HK-2 (cell line): ENCODE results near the gene SH3RF1.

Experiments
- DNase-seq: peaks from one replicate; pipeline ENCODE4 v3.0.0-alpha.2; 2018; ENCODE audit not compliant: unreplicated experiment

Gene SH3RF1

GRCh38 chr4:169275180-169275579, 4.4 kb upstream of the SH3RF1 start:
- no peak for DNase-seq

- DNase-seq = no peak
Observed at GRCh38 chr4:169274033-169274432, 3.3 kb upstream of the SH3RF1 start.

- no peak for DNase-seq
Observed at GRCh38 chr4:169272265-169272886, 1.6 kb upstream of the SH3RF1 start.

GRCh38 chr4:169271692-169272007, 894 bp upstream of the SH3RF1 start:
- no peak for DNase-seq

GRCh38 chr4:169269916-169270809, 593 bp downstream of the SH3RF1 start:
- peak; percentile 67 for DNase-seq

GRCh38 chr4:169268951-169269760, 1.6 kb downstream of the SH3RF1 start:
- DNase-seq = peak; percentile 43

GRCh38 chr4:169267070-169267469, 3.7 kb downstream of the SH3RF1 start:
- no peak for DNase-seq

GRCh38 chr4:169266661-169267060, 4.1 kb downstream of the SH3RF1 start:
- DNase-seq = no peak

GRCh38 chr4:169266081-169266480, 4.7 kb downstream of the SH3RF1 start:
- no peak for DNase-seq

- no peak for DNase-seq
Observed at GRCh38 chr4:169263791-169264392, 6.9 kb downstream of the SH3RF1 start.

GRCh38 chr4:169260217-169260866, 10.4 kb downstream of the SH3RF1 start:
- no peak for DNase-seq

- DNase-seq = no peak
Observed at GRCh38 chr4:169259271-169259670, 11.5 kb downstream of the SH3RF1 start.

GRCh38 chr4:169258141-169258540, 12.6 kb downstream of the SH3RF1 start:
- DNase-seq = no peak

GRCh38 chr4:169256856-169257761, 13.6 kb downstream of the SH3RF1 start:
- no peak for DNase-seq

- DNase-seq = no peak
Observed at GRCh38 chr4:169256101-169256612, 14.6 kb downstream of the SH3RF1 start.

GRCh38 chr4:169254546-169254983, 16.2 kb downstream of the SH3RF1 start:
- peak; percentile 42 for DNase-seq

- no peak for DNase-seq
Observed at GRCh38 chr4:169253904-169254303, 16.9 kb downstream of the SH3RF1 start.

- no peak for DNase-seq
Observed at GRCh38 chr4:169253113-169253671, 17.6 kb downstream of the SH3RF1 start.

GRCh38 chr4:169252339-169253112, 18.2 kb downstream of the SH3RF1 start:
- DNase-seq = no peak
